A549 (cell line): Measurements from ENCODE around the gene SECISBP2L. TPM values are rescaled to one million over a fixed set of nuclear protein-coding genes. Genes with fewer than 3 reads are reported as not detected.

Experiments
- ATAC-seq, 2 experiments: fragments of 200-7000 bp in 1 of 2; fragments of >200 bp in 1 of 2; cut with Nextera tagmentation in 1 of 2; cut with Tn5 transposase in 1 of 2; 3 replicates each; pipeline versions ENCODE4 v1.8.0 to v1.9.1; 2018 to 2020; ENCODE audit warnings: mild to moderate bottlenecking in 1 of 2, moderate library complexity in 1 of 2
- CTCF ChIA-PET: fragments of 300-600 bp; sonication (Branson Sonifier 250); formaldehyde crosslinking; extraction: SDS; loops from one replicate; lab custom pipeline; 2021; ENCODE audit warnings: antibody characterized with exemption, inconsistent platforms; lab: Yijun Ruan, JAX
- POLR2A ChIA-PET: fragments of 350-600 bp; formaldehyde crosslinking; extraction: SDS; loops from one replicate; lab custom pipeline; 2021; ENCODE audit warnings: antibody characterized with exemption, inconsistent platforms; lab: Yijun Ruan, JAX
- DNase-seq, 2 experiments: peaks; one replicate each; pipeline versions ENCODE4 v3.0.0 to v3.0.0-alpha.2; 2011 to 2016; ENCODE audit warnings: low read depth in 1 of 2, low spot score in 1 of 2
- FAIRE-seq: peaks from 2 replicates; lab custom pipeline; 2011; peaks lifted over from hg19 to GRCh38; lab: Jason Lieb, UNC
- H3K27ac ChIP-seq, 2 experiments: fragments of >200 bp; sonication (Bioruptor Twin); formaldehyde crosslinking; 3 replicates each; pipeline ENCODE4 v1.5.1; 2016 to 2017
- H3K4me1 ChIP-seq: fragments of >200 bp; sonication (Bioruptor Twin); formaldehyde crosslinking; 3 replicates; pipeline ENCODE4 v1.6.1; 2016
- H3K4me2 ChIP-seq: fragments of >200 bp; sonication (Bioruptor Twin); formaldehyde crosslinking; 3 replicates; pipeline ENCODE4 v1.6.1; 2016
- H3K4me3 ChIP-seq: fragments of >200 bp; sonication (Bioruptor Twin); formaldehyde crosslinking; 3 replicates; pipeline ENCODE4 v1.5.1; 2016
- H3K9me3 ChIP-seq: fragments of >200 bp; sonication (Bioruptor Twin); formaldehyde crosslinking; 3 replicates; pipeline ENCODE4 v1.6.1; 2016
- BCL3 ChIP-seq: fragments of >200 bp; sonication (Bioruptor Twin); formaldehyde crosslinking; IDR thresholded peaks from 3 replicates; pipeline ENCODE4 v1.6.1; 2016
- BHLHE40 ChIP-seq: IDR thresholded peaks from 2 replicates; pipeline ENCODE4 v1.6.1; 2012; ENCODE audit warnings: low read depth, low read length, inconsistent platforms
- CBX8 ChIP-seq: fragments of 200-600 bp; sonication (generic); IDR thresholded peaks from 2 replicates; pipeline ENCODE4 v1.6.1; 2016
- CHD4 ChIP-seq: fragments of 200-600 bp; sonication (generic); IDR thresholded peaks from 2 replicates; pipeline ENCODE4 v1.6.1; 2016; ENCODE audit warnings: antibody characterized with exemption, mild to moderate bottlenecking, borderline replicate concordance
- E2F6 ChIP-seq: IDR thresholded peaks from 2 replicates; pipeline ENCODE4 v1.6.1; 2012; ENCODE audit warnings: low read depth, borderline replicate concordance
- EHF ChIP-seq: fragments of 250-450 bp; sonication (Bioruptor Pico); IDR thresholded peaks from 2 replicates; pipeline ENCODE4 v1.5.0; 2020; ENCODE audit warnings: mild to moderate bottlenecking
- EP300 ChIP-seq, 2 experiments: fragments of >200 bp; sonication (Bioruptor Twin); formaldehyde crosslinking; IDR thresholded peaks; 2 replicates in 1 of 2; 3 replicates in 1 of 2; pipeline ENCODE4 v1.6.1; 2016 to 2017
- FOXS1 ChIP-seq: fragments of 250-450 bp; sonication (Bioruptor Pico); IDR thresholded peaks from 2 replicates; pipeline ENCODE4 v1.5.0; 2020; ENCODE audit warnings: mild to moderate bottlenecking, moderate library complexity
- GATA3 ChIP-seq: IDR thresholded peaks from 2 replicates; pipeline ENCODE4 v1.6.1; 2012; ENCODE audit warnings: borderline replicate concordance
- HMGXB4 ChIP-seq: fragments of 250-450 bp; sonication (Bioruptor Pico); IDR thresholded peaks from 2 replicates; pipeline ENCODE4 v1.5.0; 2021; ENCODE audit warnings: mild to moderate bottlenecking, moderate library complexity, borderline replicate concordance
- HOXA7 ChIP-seq: fragments of 250-450 bp; sonication (Bioruptor Pico); IDR thresholded peaks from 2 replicates; pipeline ENCODE4 v1.5.0; 2020; ENCODE audit warnings: mild to moderate bottlenecking, moderate library complexity
- HOXB5 ChIP-seq: fragments of 250-450 bp; sonication (Bioruptor Pico); IDR thresholded peaks from 2 replicates; pipeline ENCODE4 v1.5.0; 2020; ENCODE audit warnings: mild to moderate bottlenecking, moderate library complexity
- MAZ ChIP-seq: fragments of 150-350 bp; IDR thresholded peaks from 2 replicates; pipeline ENCODE4 v1.6.1; 2014; ENCODE audit warnings: antibody characterized with exemption, low read depth, low read length, borderline replicate concordance
- MYC ChIP-seq: IDR thresholded peaks from 2 replicates; pipeline ENCODE4 v1.6.1; 2012; ENCODE audit warnings: mild to moderate bottlenecking, inconsistent platforms, low read length, improper control_type of control experiment, borderline replicate concordance
- PHF8 ChIP-seq: fragments of 200-600 bp; sonication (generic); IDR thresholded peaks from 2 replicates; pipeline ENCODE4 v1.6.1; 2016; ENCODE audit warnings: low read depth, mild to moderate bottlenecking, antibody characterized with exemption, moderate library complexity, borderline replicate concordance
- RAD21 ChIP-seq, 2 experiments: fragments of >200 bp in 1 of 2; sonication (Bioruptor Twin) in 1 of 2; formaldehyde crosslinking in 1 of 2; IDR thresholded peaks in 1 of 2; conservative IDR thresholded peaks in 1 of 2; 2 replicates in 1 of 2; 3 replicates in 1 of 2; pipeline ENCODE4 v1.6.1; 2012 to 2018; ENCODE audit warnings: inconsistent platforms in 1 of 2
- RARB ChIP-seq: fragments of 250-450 bp; sonication (Bioruptor Pico); IDR thresholded peaks from 2 replicates; pipeline ENCODE4 v1.8.0; 2021; ENCODE audit warnings: mild to moderate bottlenecking, moderate library complexity
- REST ChIP-seq: fragments of 200-600 bp; sonication (generic); IDR thresholded peaks from 2 replicates; pipeline ENCODE4 v1.6.1; 2016; ENCODE audit warnings: antibody characterized with exemption, mild to moderate bottlenecking, moderate library complexity
- RFX5 ChIP-seq: fragments of 450-650 bp; IDR thresholded peaks from 2 replicates; pipeline ENCODE4 v1.7.1; 2014; ENCODE audit warnings: antibody characterized with exemption, mild to moderate bottlenecking, moderate library complexity
- SREBF2 ChIP-seq: fragments of 450-650 bp; IDR thresholded peaks from 2 replicates; pipeline ENCODE4 v1.6.1; 2014; ENCODE audit warnings: mild to moderate bottlenecking, moderate library complexity
- TFCP2L1 ChIP-seq: fragments of 250-450 bp; sonication (Bioruptor Pico); IDR thresholded peaks from 2 replicates; pipeline ENCODE4 v1.5.0; 2021; ENCODE audit warnings: mild to moderate bottlenecking
- ZC3H11A ChIP-seq: fragments of 450-650 bp; IDR thresholded peaks from 2 replicates; pipeline ENCODE4 v1.6.1; 2014; ENCODE audit warnings: antibody characterized with exemption, mild to moderate bottlenecking
- ZFP36 ChIP-seq: fragments of 450-650 bp; IDR thresholded peaks from 2 replicates; pipeline ENCODE4 v1.6.1; 2014; ENCODE audit warnings: borderline replicate concordance; ENCODE audit not compliant: partially characterized antibody
- WGBS: methylation state at CpG from one replicate; pipeline ENCODE4 v1.1.6; 2017; ENCODE audit errors: missing lambda C conversion rate; 5-methylcytosine and 5-hydroxymethylcytosine counted together
- polyA plus RNA-seq, 4 experiments: library from polyadenylated mRNA; depleted of rRNA in 3 of 4; stranded (reverse); fragments of >200 nt; fragmentation: RNase III in 1 of 4; extraction: RNeasy Plus Mini Kit Qiagen cat#74134 plus additional on column Dnase treatment in 1 of 4; gene quantifications; 2 replicates in 3 of 4; 3 replicates in 1 of 4; pipeline ENCODE4 v1.2.3, GENCODE V29; 2011 to 2017
- TF ChIP-seq, protein P1 (sequence below): IDR thresholded peaks from 2 replicates; pipeline ENCODE4 v1.6.1; 2012
- TF ChIP-seq, protein P2 (sequence below): fragments of 450-650 bp; IDR thresholded peaks from 2 replicates; pipeline ENCODE4 v1.6.1; 2014; ENCODE audit warnings: antibody characterized with exemption

The SECISBP2L gene
- polyA plus RNA-seq, 2 of the 4 experiments (the other 2 are of a cell fraction) = 7.5 to 15.0 TPM

GRCh38 chr15:49066372-49066771, 20.1 kb upstream of the SECISBP2L start:
- H3K4me3 ChIP-seq = no peak overlapping the region
- POLR2A ChIA-PET = no interaction called here
- ATAC-seq = no peak
- TF ChIP-seq PHF8 (no peak), CBX8 (no peak), GATA3 (no peak), RFX5 (no peak), RAD21 (conservative IDR thresholded peaks at IDR 0.05 in 1 of 2, IDR thresholded peaks at IDR 0.05 in 1 of 2) (no peak), ZC3H11A (no peak), SREBF2 (no peak), TFCP2L1 (CRISPR knock-in tag) (no peak), EHF (CRISPR knock-in tag) (no peak), MAZ (no peak), BCL3 (no peak), HOXA7 (no peak), E2F6 (no peak), ZFP36 (no peak), BHLHE40 (no peak), HMGXB4 (CRISPR knock-in tag) (no peak), FOXS1 (CRISPR knock-in tag) (no peak), EP300 (IDR thresholded peaks at IDR 0.05) (no peak)
- TF ChIP-seq, protein P1, sequence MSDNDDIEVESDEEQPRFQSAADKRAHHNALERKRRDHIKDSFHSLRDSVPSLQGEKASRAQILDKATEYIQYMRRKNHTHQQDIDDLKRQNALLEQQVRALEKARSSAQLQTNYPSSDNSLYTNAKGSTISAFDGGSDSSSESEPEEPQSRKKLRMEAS = no peak
- FAIRE-seq = no peak
- DNase-seq = no peak
- H3K4me2 ChIP-seq = no peak overlapping the region
- CTCF ChIA-PET = no interaction called here
- H3K4me1 ChIP-seq = no peaks in the 10 kb centered on the region
- no peaks in the 10 kb centered on the region for H3K9me3 ChIP-seq
- 82% methylated on average over 2 of the region's 2 CpGs for WGBS
- no peak overlapping the region for H3K27ac ChIP-seq

DNA sequence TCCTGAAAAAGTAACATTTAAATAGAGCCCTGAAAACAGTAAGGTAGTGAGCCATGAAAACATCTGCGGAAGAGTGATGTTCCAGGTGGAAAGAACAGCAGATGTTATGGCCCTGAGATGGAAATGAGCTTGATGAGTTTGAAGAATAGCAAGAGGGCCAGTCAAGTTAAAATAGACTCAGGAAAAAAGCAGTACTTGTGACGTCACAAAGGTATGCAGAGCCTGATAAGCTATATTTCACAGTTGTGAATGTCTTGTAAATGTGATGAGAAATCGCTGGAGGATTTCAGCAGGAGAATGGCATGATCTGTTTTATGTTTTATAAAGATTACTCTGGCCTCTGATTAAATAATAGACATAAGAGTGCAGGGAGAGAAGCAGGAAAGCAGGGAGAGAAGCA, 18.6 kb upstream of the SECISBP2L start:
- DNase-seq (no peak), FAIRE-seq (no peak), ATAC-seq (no peak)
- Histone ChIP-seq H3K9me3 (no peaks in the 10 kb centered on the region), H3K27ac (no peak overlapping the region), H3K4me1 (no peaks in the 10 kb centered on the region), H3K4me3 (no peak overlapping the region), H3K4me2 (no peak overlapping the region)
- CTCF ChIA-PET = no interaction called here
- WGBS = 48% methylated on average over 3 of the region's 3 CpGs
- no peak for TF ChIP-seq ZFP36
- no peak for TF ChIP-seq MYC
- TF ChIP-seq HOXB5 = no peak
- no peak for TF ChIP-seq REST
- no peak for TF ChIP-seq RARB (CRISPR knock-in tag)
- no peak for TF ChIP-seq CHD4
- TF ChIP-seq, protein P2, sequence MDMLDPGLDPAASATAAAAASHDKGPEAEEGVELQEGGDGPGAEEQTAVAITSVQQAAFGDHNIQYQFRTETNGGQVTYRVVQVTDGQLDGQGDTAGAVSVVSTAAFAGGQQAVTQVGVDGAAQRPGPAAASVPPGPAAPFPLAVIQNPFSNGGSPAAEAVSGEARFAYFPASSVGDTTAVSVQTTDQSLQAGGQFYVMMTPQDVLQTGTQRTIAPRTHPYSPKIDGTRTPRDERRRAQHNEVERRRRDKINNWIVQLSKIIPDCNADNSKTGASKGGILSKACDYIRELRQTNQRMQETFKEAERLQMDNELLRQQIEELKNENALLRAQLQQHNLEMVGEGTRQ = no peak
- POLR2A ChIA-PET = no interaction called here
